GM19043 (cell line): Measurements from ENCODE around the gene LRMDA.

ENCODE experiments used
- ATAC-seq: cut with Tn5 transposase; IDR thresholded peaks from one replicate; pipeline ENCODE4 v1.9.1; 2021; ENCODE audit warnings: low read depth; ENCODE audit not compliant: unreplicated experiment

LRMDA gene

GRCh38 chr10:76420725-76421124, 989.3 kb downstream of the LRMDA start:
- no peak for ATAC-seq

GRCh38 chr10:76422769-76423168, 991.3 kb downstream of the LRMDA start:
- no peak for ATAC-seq

GRCh38 chr10:76428551-76429367, 997.3 kb downstream of the LRMDA start:
- no peak for ATAC-seq

GRCh38 chr10:76429368-76430060, 998.1 kb downstream of the LRMDA start:
- ATAC-seq = no peak

- ATAC-seq = no peak
These were observed 998.7 kb downstream of the LRMDA start for GRCh38 chr10:76430061-76430645.

- no peak for ATAC-seq
These were observed 1000.9 kb downstream of the LRMDA start for GRCh38 chr10:76432016-76433012.

- ATAC-seq = no peak
These were observed 1002.0 kb downstream of the LRMDA start for GRCh38 chr10:76433161-76434005.

- ATAC-seq = no peak
These were observed 1003.7 kb downstream of the LRMDA start for GRCh38 chr10:76435157-76435556.

- no peak for ATAC-seq
These were observed 1005.0 kb downstream of the LRMDA start for GRCh38 chr10:76436401-76436811.

- no peak for ATAC-seq
These were observed 1005.6 kb downstream of the LRMDA start for GRCh38 chr10:76436981-76437380.

- no peak for ATAC-seq
These were observed 1009.0 kb downstream of the LRMDA start for GRCh38 chr10:76440426-76440825.

- ATAC-seq = no peak
These were observed 1010.7 kb downstream of the LRMDA start for GRCh38 chr10:76442113-76442512.

GRCh38 chr10:76444034-76444800, 1012.8 kb downstream of the LRMDA start:
- ATAC-seq = no peak

- ATAC-seq = no peak
These were observed 1016.2 kb downstream of the LRMDA start for GRCh38 chr10:76447578-76447977.

- no peak for ATAC-seq
These were observed 1020.5 kb downstream of the LRMDA start for GRCh38 chr10:76451911-76452310.

GRCh38 chr10:76453332-76453731, 1021.9 kb downstream of the LRMDA start:
- no peak for ATAC-seq

GRCh38 chr10:76453997-76454396, 1022.6 kb downstream of the LRMDA start:
- no peak for ATAC-seq

GRCh38 chr10:76454506-76455140, 1023.2 kb downstream of the LRMDA start:
- no peak for ATAC-seq
